GM19239 (cell line): ENCODE data around the gene MAD1L1.
"Not testable (repeated sequence)": the region's sequence is repeated elsewhere in the genome, so short reads cannot be mapped to it uniquely, and the experiment has no call there.

Experiments used
- DNase-seq: peaks from one replicate; pipeline ENCODE4 v3.0.0; 2011; ENCODE audit warnings: low spot score; ENCODE audit not compliant: insufficient read length
- FAIRE-seq: peaks from 2 replicates; lab custom pipeline; 2011; peaks lifted over from hg19 to GRCh38; lab: Jason Lieb, UNC

The MAD1L1 gene

DNA sequence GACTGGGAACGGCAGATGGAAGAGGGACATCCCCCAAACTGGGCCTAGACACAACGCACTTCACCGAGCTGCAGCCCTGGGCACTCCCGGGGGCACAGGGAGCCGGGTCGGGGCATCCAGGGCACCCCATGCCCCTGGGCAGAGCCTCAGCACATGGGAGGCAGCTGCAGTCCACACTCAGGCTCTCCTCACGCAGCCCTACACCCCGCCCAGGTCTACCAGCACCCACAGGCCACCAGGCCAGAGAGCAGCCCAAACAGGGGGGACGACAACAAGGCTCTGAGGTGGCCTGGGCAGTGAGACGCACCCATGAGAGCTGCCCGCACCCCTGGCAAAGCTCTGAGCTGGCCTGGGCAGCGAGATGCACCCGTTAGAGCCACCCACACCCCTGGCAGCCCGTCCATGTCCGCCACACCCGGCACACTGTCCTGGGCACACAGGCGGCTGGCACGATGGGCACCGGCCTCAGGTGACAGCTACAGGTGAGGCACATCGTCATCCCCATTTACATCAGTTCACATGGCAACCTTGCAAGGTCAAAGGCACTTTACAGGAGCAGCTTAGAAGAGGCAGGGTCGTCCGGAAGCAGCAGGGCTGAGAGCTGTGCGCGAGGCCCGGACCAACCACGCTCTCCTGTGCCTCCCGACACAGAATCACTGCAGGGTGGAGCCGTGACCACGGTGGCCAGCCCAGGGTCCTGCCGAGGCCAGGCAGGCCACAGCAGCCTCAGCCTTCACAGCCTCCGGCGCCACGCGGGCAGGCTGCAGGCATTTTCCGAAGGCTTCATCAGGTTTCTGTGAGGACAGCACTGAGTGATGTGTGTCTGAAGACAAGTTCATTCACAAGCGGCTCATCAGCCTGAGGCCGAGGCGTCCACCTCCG, 228.6 kb downstream of the MAD1L1 start:
- DNase-seq (no peak), FAIRE-seq (no peak)

DNA sequence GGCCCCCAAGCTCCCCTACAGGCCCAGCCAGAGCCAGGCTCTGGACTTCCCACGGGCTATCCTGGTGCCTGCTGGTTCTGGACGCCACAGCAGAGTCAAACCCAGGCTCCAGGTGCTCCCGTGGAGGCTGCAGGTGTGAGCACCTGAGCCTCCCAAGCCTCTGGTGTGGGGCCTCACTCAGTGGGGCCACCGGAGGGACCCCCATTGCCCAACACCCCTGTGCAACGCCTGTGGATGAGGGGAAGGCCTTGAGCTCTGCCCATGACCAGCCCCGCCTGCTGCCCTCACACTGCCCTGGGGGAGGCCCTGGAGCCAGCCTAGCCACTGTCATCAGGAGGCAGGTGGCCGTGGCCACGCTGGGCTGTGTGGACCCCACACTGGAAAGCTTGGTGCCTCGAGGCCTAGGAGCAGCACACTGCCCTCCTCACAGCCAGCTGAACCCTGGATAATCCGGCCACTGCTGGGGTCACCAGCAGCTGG, 229.3 kb downstream of the MAD1L1 start:
- DNase-seq (no peak), FAIRE-seq (no peak)

DNA sequence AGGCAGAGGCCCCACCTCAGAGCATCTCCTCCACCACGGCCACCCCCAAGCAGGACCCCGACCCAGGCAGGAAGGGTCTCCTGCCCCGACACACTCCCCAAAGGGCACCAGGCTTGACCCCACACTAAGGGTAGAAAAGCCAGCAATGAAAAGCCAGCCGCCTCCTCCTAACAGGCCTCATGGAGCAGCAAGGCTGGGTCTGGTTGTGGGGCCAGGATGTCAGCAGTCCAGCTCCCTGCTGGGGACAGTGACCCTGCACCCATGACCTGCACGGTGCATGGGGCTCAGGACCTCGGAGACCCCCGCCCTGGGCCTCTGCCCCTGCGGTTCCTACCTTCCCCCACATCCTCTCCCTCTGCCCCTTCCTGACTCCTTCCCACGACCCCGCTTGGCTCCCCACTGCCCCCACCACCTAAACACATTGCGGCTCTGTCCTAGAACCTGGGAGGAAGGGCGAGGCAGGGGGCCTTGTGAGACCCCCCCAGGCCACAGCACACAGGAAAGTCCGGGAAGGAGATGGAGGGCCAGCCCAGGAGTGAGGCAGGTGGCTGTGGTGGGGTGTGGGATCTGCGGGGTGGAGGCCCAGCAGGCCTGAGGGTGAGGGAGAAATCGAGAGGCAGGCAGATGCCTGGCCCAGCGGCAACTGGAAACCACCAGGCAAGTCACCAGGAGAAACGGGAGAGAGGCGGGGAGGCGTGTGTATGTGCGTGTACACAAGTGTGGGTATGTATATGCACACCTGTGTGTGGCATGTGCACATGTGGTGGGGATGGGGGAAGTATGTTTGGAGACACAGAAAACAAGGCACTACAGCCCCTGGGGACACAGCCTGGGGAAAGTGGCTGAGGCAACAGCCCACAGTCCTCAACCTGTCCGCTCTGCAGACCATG, 229.9 kb downstream of the MAD1L1 start:
- FAIRE-seq (no peak), DNase-seq (no peak)

DNA sequence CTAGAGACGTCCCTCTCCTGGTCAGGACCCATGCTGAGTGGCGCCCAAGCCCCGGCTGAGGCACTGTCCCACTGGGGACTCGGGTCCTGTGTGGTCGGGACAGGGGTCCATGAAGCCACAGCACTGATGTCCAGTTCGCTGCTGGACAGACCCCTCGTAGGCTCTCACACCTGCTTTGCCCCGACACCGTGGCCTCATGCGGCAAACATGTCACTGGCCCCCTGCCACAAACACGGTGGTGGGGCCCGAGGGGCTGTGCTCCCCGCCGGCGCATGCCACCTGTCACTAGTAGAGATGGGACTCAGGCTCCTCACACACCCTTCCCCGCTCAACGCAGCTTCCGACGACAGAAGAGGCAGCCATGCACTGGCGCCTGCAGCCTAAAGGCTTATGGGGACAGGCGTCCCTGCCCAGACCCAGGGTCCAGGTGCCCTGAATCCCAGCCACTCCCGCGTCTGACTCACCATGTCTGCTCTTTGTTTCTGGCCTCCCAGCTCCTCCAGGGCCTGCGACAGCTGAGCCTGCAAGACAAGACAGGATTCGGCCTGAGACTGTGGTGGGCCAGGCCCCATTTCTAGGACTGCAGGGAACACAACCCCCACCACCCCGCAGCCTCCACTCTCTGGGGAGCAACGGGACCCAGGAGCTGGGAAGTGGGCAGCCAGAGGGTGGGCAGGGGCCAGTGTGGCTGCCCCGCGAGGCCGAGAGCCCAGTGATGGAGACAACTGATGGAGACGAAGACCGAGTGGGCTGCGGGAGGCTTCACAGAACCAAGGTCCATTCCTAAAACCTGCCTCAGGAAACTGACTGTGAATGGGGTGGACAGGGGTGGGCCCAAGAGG, 230.9 kb downstream of the MAD1L1 start:
- no peak for DNase-seq
- no peak for FAIRE-seq

DNA sequence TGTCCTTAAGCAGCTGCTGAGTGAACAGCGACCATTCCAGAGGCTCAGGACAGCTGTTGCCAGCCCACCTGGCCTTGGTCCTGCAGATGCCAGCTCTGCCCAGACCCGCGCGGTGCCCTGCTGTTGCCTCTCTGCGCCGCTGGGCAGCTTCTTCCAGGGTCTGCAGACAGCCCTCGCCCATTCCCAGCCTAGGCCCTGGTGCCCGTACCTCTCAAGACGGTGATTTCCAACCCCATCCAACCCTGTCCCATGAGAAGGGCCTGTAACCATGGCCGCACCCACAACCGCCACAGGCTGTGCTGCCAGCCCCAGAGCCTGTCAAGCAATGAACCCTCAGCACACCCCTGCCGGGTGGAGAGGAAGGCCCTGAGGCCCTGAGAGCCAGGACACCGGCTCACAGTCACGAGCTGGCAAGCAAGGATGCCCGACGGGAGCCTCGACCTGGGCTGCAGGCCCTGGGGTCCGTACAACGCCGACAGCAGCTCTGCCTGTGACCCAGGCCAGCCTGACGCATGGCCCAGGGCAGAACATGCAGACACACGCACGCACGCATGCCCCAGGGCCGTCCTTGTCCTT, 231.9 kb downstream of the MAD1L1 start:
- FAIRE-seq (no peak), DNase-seq (no peak)

- DNase-seq = no peak
- FAIRE-seq = no peak
Observed at GRCh38 chr7:2000153-2000687, 232.5 kb downstream of the MAD1L1 start.

GRCh38 chr7:1999278-1999984, 233.3 kb downstream of the MAD1L1 start:
- no peak for DNase-seq
- no peak for FAIRE-seq

- DNase-seq (no peak), FAIRE-seq (no peak)
Observed at GRCh38 chr7:1998146-1998545, 234.6 kb downstream of the MAD1L1 start.

DNA sequence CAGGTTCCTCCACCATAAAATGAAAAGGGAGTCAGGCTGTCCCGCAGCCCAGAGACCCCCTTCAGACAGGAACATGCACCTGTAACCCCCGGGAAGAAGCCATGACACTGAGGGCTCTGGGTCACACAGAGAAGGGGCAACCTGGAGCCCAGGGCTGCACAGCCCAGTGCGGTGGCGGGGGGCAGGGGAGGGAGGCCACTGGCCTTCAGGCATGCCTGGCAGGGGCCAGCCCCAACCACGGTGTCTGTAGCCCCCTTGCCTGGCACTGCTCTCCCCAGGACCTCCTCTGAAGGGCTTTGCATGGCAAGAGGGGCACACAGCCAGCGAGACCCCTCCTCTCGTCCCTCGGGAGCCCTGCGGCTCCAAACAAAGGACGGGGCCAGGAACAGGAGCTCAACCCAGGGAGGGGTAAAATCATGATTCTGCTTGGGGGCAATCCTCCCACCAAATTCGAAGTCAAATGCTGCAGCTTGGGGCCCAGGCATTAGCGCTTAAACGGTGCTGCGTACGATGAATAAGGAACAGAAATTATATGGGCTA, 235.1 kb downstream of the MAD1L1 start:
- FAIRE-seq (no peak), DNase-seq (no peak)

- DNase-seq (no peak), FAIRE-seq (no peak)
Observed at GRCh38 chr7:1996816-1997215, 235.9 kb downstream of the MAD1L1 start.

DNA sequence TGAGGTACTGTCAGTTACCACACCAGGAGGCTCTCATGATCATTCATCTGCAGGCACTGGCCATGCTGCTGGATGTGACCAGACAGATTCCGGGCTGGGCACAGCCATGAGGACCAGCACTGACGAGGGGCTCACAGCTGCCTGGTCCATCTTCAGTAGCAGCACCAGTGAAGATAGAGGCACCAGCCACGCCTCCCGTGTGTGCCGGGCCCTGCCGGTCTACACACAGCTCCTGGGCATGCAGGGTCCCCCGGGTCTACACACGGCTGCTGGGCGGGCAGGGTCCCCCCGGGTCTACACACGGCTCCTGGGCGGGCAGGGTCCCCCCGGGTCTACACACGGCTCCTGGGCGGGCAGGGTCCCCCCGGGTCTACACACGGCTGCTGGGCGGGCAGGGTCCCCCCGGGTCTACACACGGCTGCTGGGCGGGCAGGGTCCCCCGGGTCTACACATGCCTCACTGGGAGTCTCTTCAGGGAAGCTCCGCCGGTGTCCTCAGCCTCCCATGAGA, 236.8 kb downstream of the MAD1L1 start:
- not testable (repeated sequence) for DNase-seq, FAIRE-seq

DNA sequence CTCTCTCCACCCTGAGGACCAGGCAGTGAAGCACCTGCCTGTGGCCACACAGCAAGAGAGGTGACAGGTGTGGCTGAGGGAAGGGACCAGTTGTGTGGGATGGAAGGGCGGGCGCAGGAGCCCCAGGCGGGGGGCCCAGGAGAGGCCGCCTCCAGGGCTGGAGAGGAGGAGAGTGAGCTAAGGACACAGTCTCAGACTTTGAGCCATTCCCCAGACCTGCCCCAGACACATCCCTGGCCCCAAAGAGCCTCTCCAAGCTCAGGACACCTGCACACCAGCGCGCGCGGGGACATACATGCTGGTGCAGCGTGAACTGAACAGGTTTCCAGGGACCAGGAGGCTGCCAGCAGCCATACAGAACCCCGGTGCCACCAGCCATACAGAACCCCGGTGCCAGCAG, 237.3 kb downstream of the MAD1L1 start:
- FAIRE-seq (no peak), DNase-seq (no peak)

DNA sequence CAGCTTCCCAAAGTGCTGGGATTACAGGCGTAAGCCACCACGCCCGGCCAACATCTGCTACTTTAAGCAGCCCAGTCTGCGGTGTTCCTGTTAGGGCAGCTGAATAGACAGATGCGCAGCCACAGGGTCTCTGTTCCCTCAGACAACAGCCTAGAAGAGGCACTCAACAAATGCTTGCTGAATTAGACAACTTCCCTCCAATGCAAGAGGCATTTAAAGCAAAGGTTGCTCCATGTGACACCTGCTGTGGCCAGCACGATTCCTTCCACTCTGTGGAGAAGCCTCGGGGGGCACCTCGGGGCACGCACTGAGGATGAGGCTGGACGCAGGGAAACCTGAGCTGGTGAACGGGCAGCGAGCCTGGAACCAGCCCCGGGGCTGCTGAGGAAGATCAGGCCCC, 237.8 kb downstream of the MAD1L1 start:
- DNase-seq (no peak), FAIRE-seq (no peak)

DNA sequence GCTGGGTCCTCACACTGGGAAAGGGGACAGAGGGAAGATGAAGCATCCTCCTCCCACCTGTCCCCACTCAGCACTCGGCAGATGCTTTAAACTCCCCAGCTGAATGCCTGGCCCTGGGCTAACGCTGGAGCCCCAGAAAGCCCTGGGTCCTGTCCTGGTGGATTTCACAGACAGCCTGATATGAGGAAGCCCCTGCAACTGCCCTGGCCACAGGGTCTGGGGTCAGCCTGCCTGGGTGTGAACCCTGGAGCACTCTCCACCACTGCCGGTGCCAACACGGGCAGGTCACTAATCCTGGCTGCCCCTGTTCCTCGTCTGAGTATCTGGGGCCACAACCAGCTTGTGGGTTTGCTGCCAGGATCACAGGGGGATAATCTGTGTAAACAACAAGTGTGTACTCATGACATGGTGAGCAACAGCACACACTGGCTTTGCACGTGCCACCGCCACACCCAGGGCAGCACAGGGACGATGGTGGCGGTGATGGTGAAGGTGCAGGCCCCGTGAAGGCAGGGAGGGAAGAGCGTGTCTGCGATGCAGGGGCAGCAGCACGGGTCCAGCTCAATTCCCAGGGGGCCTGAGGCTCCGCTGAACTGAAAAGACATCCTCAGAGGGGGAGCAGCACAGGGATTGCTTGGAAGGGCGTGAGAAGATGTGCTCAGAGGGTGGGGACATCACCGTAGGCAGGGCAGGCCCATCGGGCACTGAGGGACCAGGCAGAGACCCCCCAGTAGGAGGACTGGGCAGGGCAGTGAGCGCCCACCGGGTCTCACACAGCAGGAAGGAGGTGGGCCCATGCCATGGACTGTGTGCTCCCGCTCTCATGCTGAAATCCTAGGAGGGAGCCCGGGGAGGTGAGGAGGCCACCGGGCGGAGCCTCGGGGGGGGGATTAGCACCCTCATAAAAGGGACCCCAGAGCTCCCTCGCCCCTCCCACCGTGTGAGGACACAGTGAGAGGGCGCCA, 238.7 kb downstream of the MAD1L1 start:
- FAIRE-seq = no peak

DNA sequence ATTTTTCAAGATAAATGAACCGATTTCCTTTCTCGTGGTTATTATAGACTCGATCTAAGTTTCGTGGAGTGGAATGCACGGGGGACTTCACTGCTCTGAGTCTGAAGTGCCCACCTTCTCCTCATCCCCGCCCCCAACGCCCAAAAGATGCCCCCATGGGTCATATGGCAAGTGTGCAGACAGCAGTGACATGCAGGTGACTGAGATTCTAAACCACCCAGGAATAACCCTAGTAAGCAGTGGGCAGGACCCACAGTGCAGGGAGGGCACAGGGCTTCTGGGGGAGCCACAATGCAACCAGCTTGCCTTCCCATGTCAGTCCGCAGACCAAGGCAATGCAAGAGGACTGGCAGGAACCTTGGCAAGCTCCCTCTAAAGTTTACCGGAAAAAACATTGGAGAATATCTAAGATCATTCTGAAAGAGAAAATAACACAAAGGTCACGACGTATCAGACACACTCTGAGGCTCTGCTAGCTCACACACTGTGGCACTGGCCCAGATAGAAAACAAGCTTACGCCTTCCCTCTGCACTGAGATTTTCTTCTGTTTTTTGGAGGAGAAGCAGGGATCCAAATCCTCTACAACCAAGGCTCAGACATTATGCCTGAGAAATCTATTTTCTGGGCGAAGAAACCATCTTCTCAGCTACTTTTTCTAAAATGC, 239.6 kb downstream of the MAD1L1 start:
- FAIRE-seq (no peak), DNase-seq (no peak)

More for the DNA sequence above, 238.7 kb downstream of the MAD1L1 start:
- no peak for DNase-seq

- no peak for FAIRE-seq
- DNase-seq = no peak
Observed at GRCh38 chr7:1992554-1992953, 240.2 kb downstream of the MAD1L1 start.
